Measurements from ENCODE around the gene CTNNA2.

- no peak for TF ChIP-seq GATA2 (IDR thresholded peaks at IDR 0.05; ENCODE audit: low read depth, low read length)
- no peak for TF ChIP-seq GATA3 (IDR thresholded peaks at IDR 0.05; ENCODE audit: low read depth, low read length)
These were observed 850.5 kb downstream of the CTNNA2 start for GRCh38 chr2:80363330-80363729.

Data from SH-SY5Y (cell line).